ENCODE measurements around the gene DNMT3B. TPM values are rescaled to one million over a fixed set of nuclear protein-coding genes. Genes with fewer than 3 reads are reported as not detected.
"Not testable (repeated sequence)": the region's sequence is repeated elsewhere in the genome, so short reads cannot be mapped to it uniquely, and the experiment has no call there.

Gene DNMT3B
- total RNA-seq, result 15.4 and 15.9 TPM in 2 replicates
- long read RNA-seq, full-length matches to known transcripts, result 3 of 23 reads
- long read RNA-seq, partial matches to known transcripts, result 13 of 23 reads
- long read RNA-seq, other reads (novel, unspliced or antisense), result 7 of 23 reads

GRCh38 chr20:32761831-32762753, at the start of gene DNMT3B:
Gene DNMT3B, plus strand, starts transcription at chr20:32762385. Its CDS starts 17,939 bp downstream, at chr20:32780324.
- Mint-ChIP-seq H3K4me3 (ENCODE audit: low read depth) (peak within 1 kb of the TSS; percentile 95), H3K9me3 (ENCODE audit: low read depth) (no peaks in the 10 kb centered on the region), H3K27ac (peak within 1 kb of the TSS; percentile 87), H3K4me1 (ENCODE audit: low read depth) (peaks cover 15% of the 10 kb centered on the region), H3K27me3 (peaks cover 12% of the 10 kb centered on the region), H3K36me3 (ENCODE audit: insufficient read depth) (no peaks in the 10 kb centered on the region)
- TF ChIP-seq CTCF (IDR thresholded peaks at IDR 0.05; ENCODE audit: unreplicated experiment), result peak; percentile 54
- peak; percentile 83 for DNase-seq (ENCODE audit: low spot score, unreplicated experiment)

GRCh38 chr20:32718749-32719348, 43.3 kb upstream of the DNMT3B start:
- DNase-seq (ENCODE audit: low spot score, unreplicated experiment), result no peak

GRCh38 chr20:32727683-32728082, 34.5 kb upstream of the DNMT3B start:
- H3K4me3 Mint-ChIP-seq (ENCODE audit: low read depth), result no peak overlapping the region
- H3K27me3 Mint-ChIP-seq, result no peaks in the 10 kb centered on the region
- DNase-seq (ENCODE audit: low spot score, unreplicated experiment), result no peak
- no peaks in the 10 kb centered on the region for H3K9me3 Mint-ChIP-seq (ENCODE audit: low read depth)
- no peak overlapping the region for H3K27ac Mint-ChIP-seq
- no peak for TF ChIP-seq CTCF (IDR thresholded peaks at IDR 0.05; ENCODE audit: unreplicated experiment)
- peaks cover 8% of the 10 kb centered on the region for H3K4me1 Mint-ChIP-seq (ENCODE audit: low read depth)
- peaks cover 21% of the 10 kb centered on the region for H3K36me3 Mint-ChIP-seq (ENCODE audit: insufficient read depth)

More at GRCh38 chr20:32718749-32719348, 43.3 kb upstream of the DNMT3B start:
- H3K27ac Mint-ChIP-seq, result peak overlapping the region; percentile 1
- TF ChIP-seq CTCF (IDR thresholded peaks at IDR 0.05; ENCODE audit: unreplicated experiment), result no peak
- H3K4me3 Mint-ChIP-seq (ENCODE audit: low read depth), result no peak overlapping the region
- no peaks in the 10 kb centered on the region for H3K27me3 Mint-ChIP-seq
- peaks cover 23% of the 10 kb centered on the region for H3K36me3 Mint-ChIP-seq (ENCODE audit: insufficient read depth)
- H3K4me1 Mint-ChIP-seq (ENCODE audit: low read depth), result no peaks in the 10 kb centered on the region
- no peaks in the 10 kb centered on the region for H3K9me3 Mint-ChIP-seq (ENCODE audit: low read depth)

GRCh38 chr20:32728435-32728834, 33.8 kb upstream of the DNMT3B start:
- H3K27ac Mint-ChIP-seq; H3K9me3 Mint-ChIP-seq (ENCODE audit: low read depth); H3K4me1 Mint-ChIP-seq (ENCODE audit: low read depth); H3K4me3 Mint-ChIP-seq (ENCODE audit: low read depth); H3K27me3 Mint-ChIP-seq; DNase-seq (ENCODE audit: low spot score, unreplicated experiment): not testable (repeated sequence)
- H3K36me3 Mint-ChIP-seq (ENCODE audit: insufficient read depth), result peaks cover 21% of the 10 kb centered on the region

GRCh38 chr20:32729334-32729733, 32.9 kb upstream of the DNMT3B start:
- peak overlapping the region; percentile 52 for H3K27ac Mint-ChIP-seq
- H3K36me3 Mint-ChIP-seq (ENCODE audit: insufficient read depth), result peaks cover 21% of the 10 kb centered on the region
- not testable (repeated sequence) for H3K27me3 Mint-ChIP-seq; H3K4me3 Mint-ChIP-seq (ENCODE audit: low read depth); H3K4me1 Mint-ChIP-seq (ENCODE audit: low read depth); DNase-seq (ENCODE audit: low spot score, unreplicated experiment); H3K9me3 Mint-ChIP-seq (ENCODE audit: low read depth)

- DNase-seq (ENCODE audit: low spot score, unreplicated experiment), result no peak
- Mint-ChIP-seq H3K36me3 (ENCODE audit: insufficient read depth) (peaks cover 11% of the 10 kb centered on the region), H3K9me3 (ENCODE audit: low read depth) (no peaks in the 10 kb centered on the region), H3K27ac (no peak overlapping the region), H3K4me3 (ENCODE audit: low read depth) (no peak overlapping the region), H3K27me3 (no peaks in the 10 kb centered on the region), H3K4me1 (ENCODE audit: low read depth) (peaks cover 8% of the 10 kb centered on the region)
- TF ChIP-seq CTCF (IDR thresholded peaks at IDR 0.05; ENCODE audit: unreplicated experiment), result no peak
These were observed 30.3 kb upstream of the DNMT3B start for GRCh38 chr20:32731882-32732266.
